ENCODE measurements around the gene MYO3A.

The MYO3A gene

GRCh38 chr10:26214551-26215395 lies 280.7 kb downstream of the MYO3A start:
- no peak for DNase-seq (ENCODE audit: low read depth in 1 of 2, low spot score in 1 of 2)

- DNase-seq (ENCODE audit: low read depth in 1 of 2, low spot score in 1 of 2): no peak
Observed at GRCh38 chr10:26215396-26215934, 281.4 kb downstream of the MYO3A start.

GRCh38 chr10:26215935-26216584 lies 282.0 kb downstream of the MYO3A start:
- DNase-seq (ENCODE audit: low read depth in 1 of 2, low spot score in 1 of 2): no peak

GRCh38 chr10:26216585-26217395 lies 282.8 kb downstream of the MYO3A start, which contains the start of gene GAD2:
Gene GAD2 (plus strand): TSS chr10:26216774. CDS start chr10:26216810, 36 bp downstream.
- DNase-seq (ENCODE audit: low read depth in 1 of 2, low spot score in 1 of 2): no peak

- no peak for DNase-seq (ENCODE audit: low read depth in 1 of 2, low spot score in 1 of 2)
Observed at GRCh38 chr10:26217396-26218086, 283.5 kb downstream of the MYO3A start.

- no peak for DNase-seq (ENCODE audit: low read depth in 1 of 2, low spot score in 1 of 2)
Observed at GRCh38 chr10:26219676-26220075, 285.6 kb downstream of the MYO3A start.

GRCh38 chr10:26220901-26221300 lies 286.9 kb downstream of the MYO3A start:
- no peak for DNase-seq (ENCODE audit: low read depth in 1 of 2, low spot score in 1 of 2)

GRCh38 chr10:26221541-26221940 lies 287.5 kb downstream of the MYO3A start:
- DNase-seq (ENCODE audit: low read depth in 1 of 2, low spot score in 1 of 2): no peak

GRCh38 chr10:26222563-26222962 lies 288.5 kb downstream of the MYO3A start:
- DNase-seq (ENCODE audit: low read depth in 1 of 2, low spot score in 1 of 2): no peak

GRCh38 chr10:26225322-26225721 lies 291.3 kb downstream of the MYO3A start:
- DNase-seq (ENCODE audit: low read depth in 1 of 2, low spot score in 1 of 2): no peak

GRCh38 chr10:26227786-26228185 lies 293.8 kb downstream of the MYO3A start:
- DNase-seq (ENCODE audit: low read depth in 1 of 2, low spot score in 1 of 2): no peak

- no peak for DNase-seq (ENCODE audit: low read depth in 1 of 2, low spot score in 1 of 2)
Observed at GRCh38 chr10:26232174-26232573, 298.1 kb downstream of the MYO3A start.

- DNase-seq (ENCODE audit: low read depth in 1 of 2, low spot score in 1 of 2): no peak
Observed at GRCh38 chr10:26235761-26236160, 301.7 kb downstream of the MYO3A start.

GRCh38 chr10:26238378-26238777 lies 304.3 kb downstream of the MYO3A start:
- DNase-seq (ENCODE audit: low read depth in 1 of 2, low spot score in 1 of 2): no peak

GRCh38 chr10:26242706-26243350 lies 308.8 kb downstream of the MYO3A start:
- DNase-seq (ENCODE audit: low read depth in 1 of 2, low spot score in 1 of 2): no peak

- no peak for DNase-seq (ENCODE audit: low read depth in 1 of 2, low spot score in 1 of 2)
Observed at GRCh38 chr10:26243351-26243720, 309.3 kb downstream of the MYO3A start.

- DNase-seq (ENCODE audit: low read depth in 1 of 2, low spot score in 1 of 2): no peak
Observed at GRCh38 chr10:26249681-26250080, 315.7 kb downstream of the MYO3A start.

GRCh38 chr10:26251925-26252324 lies 317.9 kb downstream of the MYO3A start:
- DNase-seq (ENCODE audit: low read depth in 1 of 2, low spot score in 1 of 2): no peak

- no peak for DNase-seq (ENCODE audit: low read depth in 1 of 2, low spot score in 1 of 2)
Observed at GRCh38 chr10:26254616-26255015, 320.6 kb downstream of the MYO3A start.

GRCh38 chr10:26259341-26259740 lies 325.3 kb downstream of the MYO3A start:
- no peak for DNase-seq (ENCODE audit: low read depth in 1 of 2, low spot score in 1 of 2)

Measured in stimulated activated CD4-positive, alpha-beta T cell treated with anti-CD3 and anti-CD28 coated beads, Interleukin-15, amount 100 ng/mL, for 1 hour (primary cell).